GM13977 (cell line): ENCODE data around the gene FOXP3.

Experiments used
- DNase-seq: peaks from one replicate; pipeline ENCODE4 v3.0.0; 2012; ENCODE audit warnings: low spot score
- in situ Hi-C: fragments of 300-500 bp; cut with MboI; formaldehyde crosslinking; loops from one replicate; pipeline ENCODE4 v1.12.0; 2022; ENCODE audit warnings: low sequenced_read_pairs, low pct_unique_long_range_greater_than_20kb, mixed read lengths, inconsistent platforms; ENCODE audit not compliant: unreplicated experiment
- TF ChIP-seq, protein P1 (sequence below): IDR thresholded peaks from 2 replicates; pipeline ENCODE4 v1.5.1; 2012; ENCODE audit warnings: mild to moderate bottlenecking, control low read depth; ENCODE audit not compliant: insufficient read depth; ENCODE audit errors: extremely low read depth, missing control alignments

FOXP3 gene

DNA sequence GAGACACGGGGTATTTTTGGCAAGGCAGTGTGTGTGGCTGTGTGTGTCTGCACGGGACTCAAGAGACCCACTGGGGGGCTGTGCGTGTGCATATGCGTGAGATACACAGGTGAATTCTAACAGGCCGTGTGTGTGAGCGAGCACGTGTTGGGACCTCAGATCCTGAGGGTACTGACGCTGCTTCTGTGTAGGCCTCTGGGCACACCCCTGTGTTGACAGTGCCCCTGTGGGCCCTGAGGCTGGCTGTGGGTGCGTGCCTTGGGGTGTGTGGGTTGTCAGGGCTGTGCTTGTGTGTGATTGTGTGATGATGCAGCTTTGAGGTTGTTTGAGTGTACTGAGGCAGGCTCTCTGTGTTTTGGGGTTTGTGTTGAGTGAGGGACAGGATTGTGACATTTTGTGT, 13.9 kb downstream of the FOXP3 start:
- no peak for DNase-seq
- TF ChIP-seq, protein P1, sequence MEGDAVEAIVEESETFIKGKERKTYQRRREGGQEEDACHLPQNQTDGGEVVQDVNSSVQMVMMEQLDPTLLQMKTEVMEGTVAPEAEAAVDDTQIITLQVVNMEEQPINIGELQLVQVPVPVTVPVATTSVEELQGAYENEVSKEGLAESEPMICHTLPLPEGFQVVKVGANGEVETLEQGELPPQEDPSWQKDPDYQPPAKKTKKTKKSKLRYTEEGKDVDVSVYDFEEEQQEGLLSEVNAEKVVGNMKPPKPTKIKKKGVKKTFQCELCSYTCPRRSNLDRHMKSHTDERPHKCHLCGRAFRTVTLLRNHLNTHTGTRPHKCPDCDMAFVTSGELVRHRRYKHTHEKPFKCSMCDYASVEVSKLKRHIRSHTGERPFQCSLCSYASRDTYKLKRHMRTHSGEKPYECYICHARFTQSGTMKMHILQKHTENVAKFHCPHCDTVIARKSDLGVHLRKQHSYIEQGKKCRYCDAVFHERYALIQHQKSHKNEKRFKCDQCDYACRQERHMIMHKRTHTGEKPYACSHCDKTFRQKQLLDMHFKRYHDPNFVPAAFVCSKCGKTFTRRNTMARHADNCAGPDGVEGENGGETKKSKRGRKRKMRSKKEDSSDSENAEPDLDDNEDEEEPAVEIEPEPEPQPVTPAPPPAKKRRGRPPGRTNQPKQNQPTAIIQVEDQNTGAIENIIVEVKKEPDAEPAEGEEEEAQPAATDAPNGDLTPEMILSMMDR: no peak
- in situ Hi-C loops: no loop called here

DNA sequence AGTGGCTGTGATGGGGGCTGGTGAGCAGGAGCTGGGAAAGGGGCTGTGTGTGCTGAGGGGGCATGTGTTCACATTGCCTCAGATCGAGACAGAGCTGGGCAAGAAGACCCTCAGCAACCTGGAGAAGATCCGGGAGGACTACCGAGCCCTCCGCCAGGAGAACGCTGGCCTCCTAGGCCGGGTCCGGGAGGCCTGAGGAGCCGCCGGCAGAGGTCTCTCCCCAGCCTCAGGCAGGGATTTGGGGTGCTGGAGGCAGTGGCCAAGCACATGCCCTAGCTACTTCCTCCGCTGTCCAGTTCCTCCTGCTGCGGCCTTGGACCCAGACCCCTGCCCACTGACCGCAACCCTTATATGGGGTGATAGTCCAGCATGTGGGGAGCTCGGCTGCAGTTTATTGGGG, 14.4 kb downstream of the FOXP3 start:
- no peak for DNase-seq
- in situ Hi-C loops: no loop called here
- TF ChIP-seq, protein P1: no peak

DNA sequence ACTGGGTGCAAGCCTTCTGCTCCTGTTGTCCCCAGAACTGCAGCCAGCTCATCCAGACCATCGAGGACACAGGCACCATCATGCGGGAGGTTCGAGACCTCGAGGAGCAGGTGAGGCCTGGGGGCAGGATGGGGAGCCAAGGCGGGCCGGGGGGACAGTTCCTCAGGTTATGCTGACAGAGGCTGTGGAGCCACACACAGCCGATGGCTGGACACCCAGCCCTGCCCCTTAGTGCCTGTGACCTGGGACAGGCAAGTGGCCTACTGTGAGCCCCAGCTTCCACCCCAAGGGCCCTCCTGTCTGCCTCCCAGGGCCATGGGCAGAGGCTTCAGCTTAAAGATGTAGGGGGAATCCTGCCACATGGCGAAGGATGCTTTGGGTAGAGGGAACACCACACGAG, 14.9 kb downstream of the FOXP3 start:
- DNase-seq: no peak
- in situ Hi-C loops: no loop called here
- TF ChIP-seq, protein P1: no peak

DNA sequence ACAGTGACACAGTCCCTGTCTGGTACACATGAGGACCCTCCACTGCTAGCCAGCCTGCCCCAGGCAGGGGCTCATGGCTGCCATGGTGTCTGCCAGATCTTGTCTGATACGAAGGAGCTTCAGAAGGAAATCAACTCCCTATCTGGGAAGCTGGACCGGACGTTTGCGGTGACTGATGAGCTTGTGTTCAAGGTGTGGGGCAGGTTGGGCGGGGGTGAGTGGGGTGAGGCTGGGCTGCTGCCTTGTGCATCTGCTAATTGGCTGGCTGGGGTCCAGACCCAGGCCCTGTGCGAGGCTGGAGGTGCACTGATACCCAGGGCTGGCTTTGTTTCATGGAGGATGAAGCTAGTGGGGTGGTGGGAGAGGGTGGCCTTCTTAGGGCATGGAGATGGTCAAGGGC, 15.4 kb downstream of the FOXP3 start:
- no peak for DNase-seq
- TF ChIP-seq, protein P1: no peak
- in situ Hi-C loops: no loop called here

DNA sequence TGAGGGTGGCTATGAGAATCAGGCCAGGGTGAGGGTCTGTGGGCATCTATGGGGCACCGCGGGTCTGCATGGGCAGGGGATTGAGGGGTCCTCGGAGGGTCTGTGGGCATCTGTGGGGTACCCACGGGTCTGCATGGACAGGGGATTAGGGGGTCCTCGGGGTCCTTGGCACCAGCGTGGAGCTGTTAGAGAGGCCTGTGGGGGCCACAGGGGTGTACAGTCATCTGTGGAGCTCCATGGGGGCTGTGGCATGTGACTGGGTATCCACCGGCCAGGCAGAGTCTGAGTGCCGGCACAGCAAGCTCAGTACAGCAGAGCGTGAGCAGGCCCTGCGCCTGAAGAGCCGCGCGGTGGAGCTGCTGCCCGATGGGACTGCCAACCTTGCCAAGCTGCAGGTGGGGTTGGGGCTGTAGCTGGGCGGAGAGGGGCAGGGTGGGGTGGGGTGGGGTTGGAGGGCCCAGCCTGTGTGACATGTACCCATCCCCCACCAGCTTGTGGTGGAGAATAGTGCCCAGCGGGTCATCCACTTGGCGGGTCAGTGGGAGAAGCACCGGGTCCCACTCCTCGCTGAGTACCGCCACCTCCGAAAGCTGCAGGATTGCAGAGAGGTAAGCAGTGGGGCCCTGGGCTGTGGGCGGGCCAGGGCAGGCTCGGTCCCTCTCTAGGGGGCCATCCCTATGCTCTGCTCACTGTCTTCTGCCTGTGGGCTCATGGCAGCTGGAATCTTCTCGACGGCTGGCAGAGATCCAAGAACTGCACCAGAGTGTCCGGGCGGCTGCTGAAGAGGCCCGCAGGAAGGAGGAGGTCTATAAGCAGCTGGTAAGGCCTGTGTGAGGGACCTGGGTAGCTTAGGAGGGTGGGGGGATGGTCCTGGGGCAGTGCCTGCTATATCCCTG, 16.3 kb downstream of the FOXP3 start:
- TF ChIP-seq, protein P1: no peak
- DNase-seq: no peak
- in situ Hi-C loops: no loop called here

DNA sequence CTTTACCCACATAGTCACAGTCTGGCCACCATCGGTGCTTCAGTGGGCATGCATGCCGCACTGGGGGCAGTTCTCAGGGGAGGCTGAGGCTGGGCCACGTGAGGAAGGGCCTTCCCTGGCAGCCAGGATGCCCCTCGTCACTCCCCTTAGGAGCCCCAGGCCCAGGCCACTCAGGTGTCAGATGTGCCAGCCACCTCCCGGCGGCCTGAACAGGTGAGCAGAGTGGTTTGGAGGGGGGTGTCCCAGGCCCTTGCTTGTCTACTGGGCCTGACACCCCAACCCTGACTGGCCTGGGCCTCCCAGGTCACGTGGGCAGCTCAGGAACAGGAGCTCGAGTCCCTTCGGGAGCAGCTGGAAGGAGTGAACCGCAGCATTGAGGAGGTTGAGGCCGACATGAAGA, 17.2 kb downstream of the FOXP3 start:
- in situ Hi-C loops: no loop called here
- DNase-seq: no peak
- TF ChIP-seq, protein P1: no peak
